Endothelial cell of umbilical vein (primary cell): ENCODE measurements around the gene CCN5.

ENCODE experiments used
- CTCF ChIP-seq, 2 donors: IDR thresholded peaks; 1 replicate in 1 of 2; 2 replicates in 1 of 2; pipeline ENCODE4 v1.5.1; 2011; ENCODE audit warnings: low read length in 2 of 2, mild to moderate bottlenecking in 2 of 2, moderate library complexity in 2 of 2, control low read depth in 1 of 2, inconsistent platforms in 1 of 2, low read depth in 1 of 2; ENCODE audit not compliant: insufficient read depth in 1 of 2; ENCODE audit errors: extremely low read depth in 1 of 2
- EZH2 ChIP-seq: IDR thresholded peaks from 2 replicates; pipeline ENCODE4 v1.6.1; 2012; ENCODE audit warnings: borderline replicate concordance, low read depth, mild to moderate bottlenecking, moderate library complexity, low read length, inconsistent platforms; ENCODE audit not compliant: severe bottlenecking
- JUN ChIP-seq: IDR thresholded peaks from 2 replicates; pipeline ENCODE4 v1.6.1; 2011; ENCODE audit warnings: borderline replicate concordance, low read depth; ENCODE audit not compliant: insufficient read length, insufficient read depth
- MYC ChIP-seq: IDR thresholded peaks from one replicate; pipeline ENCODE4 v1.6.1; 2011; ENCODE audit warnings: mild to moderate bottlenecking, low read depth, low read length
- POLR2A ChIP-seq: IDR thresholded peaks from 2 replicates; pipeline ENCODE4 v1.6.1; 2012; ENCODE audit warnings: low read depth, mild to moderate bottlenecking, control low read depth, low read length
- POLR2AphosphoS5 ChIP-seq: IDR thresholded peaks from 2 replicates; pipeline ENCODE4 v1.6.1; 2012; ENCODE audit warnings: low read depth, mild to moderate bottlenecking, control low read depth, low read length, moderate library complexity; ENCODE audit not compliant: insufficient read depth
- TF ChIP-seq, protein P1 (sequence below): IDR thresholded peaks from 2 replicates; pipeline ENCODE4 v1.6.1; 2011; ENCODE audit not compliant: insufficient read depth, insufficient read length

DNA sequence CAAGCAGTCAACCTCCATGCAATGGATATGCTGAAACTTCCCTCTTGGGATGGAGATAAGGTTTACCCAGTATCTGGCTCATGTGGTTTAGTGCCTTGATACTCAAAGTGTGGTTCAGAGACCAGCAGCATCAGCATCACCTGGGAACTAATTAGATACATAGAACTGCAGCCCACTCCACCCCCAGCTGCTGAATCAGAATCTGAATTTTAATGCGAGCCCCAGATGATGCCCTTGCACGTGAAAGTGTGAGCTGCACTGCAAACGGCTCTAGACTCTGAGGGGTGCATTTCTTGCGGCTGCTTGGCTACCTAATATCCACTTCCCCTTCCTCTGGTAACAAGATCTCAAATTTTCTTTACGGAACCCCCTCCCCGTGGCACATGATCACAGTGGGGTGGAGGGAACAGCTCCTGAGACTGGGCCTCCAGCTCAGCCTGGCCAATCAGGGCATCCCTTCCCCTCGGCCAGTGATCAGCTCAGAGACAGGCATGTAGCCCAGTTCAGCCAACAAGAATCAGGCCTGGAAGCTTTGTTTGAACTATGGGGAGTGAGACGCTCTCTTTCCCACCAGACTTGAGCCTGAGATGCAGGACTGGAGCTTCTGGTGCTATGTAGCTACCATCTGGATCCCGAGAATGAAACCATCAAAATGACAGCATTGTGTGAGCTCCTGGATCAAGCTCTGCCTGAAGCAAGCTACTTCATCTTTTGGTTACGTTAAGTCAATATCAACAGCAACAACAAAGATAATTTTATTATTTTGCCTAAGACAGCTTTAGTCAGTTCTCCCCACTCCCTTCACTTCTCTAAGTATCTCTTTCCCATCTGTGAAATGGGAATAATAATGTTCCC lies 43.3 kb downstream of the CCN5 start:
- TF ChIP-seq CTCF (IDR thresholded peaks at IDR 0.05; ENCODE audit: extremely low read depth in 1 of 2, insufficient read depth in 1 of 2, low read depth in 1 of 2, low read length in 2 of 2) (no peak), POLR2A (no peak), POLR2AphosphoS5 (no peak), MYC (no peak), JUN (no peak), EZH2 (no peak)
- TF ChIP-seq, protein P1, sequence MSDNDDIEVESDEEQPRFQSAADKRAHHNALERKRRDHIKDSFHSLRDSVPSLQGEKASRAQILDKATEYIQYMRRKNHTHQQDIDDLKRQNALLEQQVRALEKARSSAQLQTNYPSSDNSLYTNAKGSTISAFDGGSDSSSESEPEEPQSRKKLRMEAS = no peak
